ENCODE results near the gene NRP1. TPM values are rescaled to one million over a fixed set of nuclear protein-coding genes. Genes with fewer than 3 reads are reported as not detected.

The NRP1 gene
- total RNA-seq, 1 experiment from 2014 or later = 31.7 TPM

- POLR2A ChIA-PET (ENCODE audit: low non-redundant PET) = no interaction called here
- Histone ChIP-seq H3K27ac (ENCODE audit: low read depth, low read length, poor library complexity, severe bottlenecking) (no peak overlapping the region), H3K4me1 (ENCODE audit: insufficient read depth, low read length, poor library complexity, severe bottlenecking) (peaks cover 14% of the 10 kb centered on the region), H3K36me3 (ENCODE audit: insufficient read depth, low read length, poor library complexity, severe bottlenecking) (no peaks in the 10 kb centered on the region), H3K9me3 (ENCODE audit: low read depth, low read length, poor library complexity, severe bottlenecking) (no peaks in the 10 kb centered on the region), H3K27me3 (replicated peaks; ENCODE audit: insufficient read depth, low read depth, low read length, poor library complexity) (no peaks in the 10 kb centered on the region), H3K4me3 (ENCODE audit: low read depth, low read length, poor library complexity, severe bottlenecking) (no peak overlapping the region)
- BruUV-seq (replicated peaks) = no TSS peak
- CTCF ChIA-PET = no interaction called here
- no peak for DNase-seq (ENCODE audit: low spot score)
- intact Hi-C loops (cut with micrococcal nuclease; ENCODE audit: unreplicated experiment) = no loop called here
- TF ChIP-seq CTCF (conservative IDR thresholded peaks at IDR 0.05; ENCODE audit: low read depth, low read length) (no peak), EZH2 (IDR thresholded peaks at IDR 0.05; ENCODE audit: borderline replicate concordance, low read depth, low read length, poor library complexity, severe bottlenecking) (no peak)
Measured at GRCh38 chr10:33293531-33294170, 40.8 kb downstream of the NRP1 start.

- BruUV-seq (replicated peaks) = no TSS peak
Measured at GRCh38 chr10:33293076-33293475, 41.4 kb downstream of the NRP1 start.

GRCh38 chr10:33291053-33291592, 43.3 kb downstream of the NRP1 start:
- Histone ChIP-seq H3K4me3 (ENCODE audit: low read depth, low read length, poor library complexity, severe bottlenecking) (no peak overlapping the region), H3K27ac (ENCODE audit: low read depth, low read length, poor library complexity, severe bottlenecking) (no peak overlapping the region), H3K36me3 (ENCODE audit: insufficient read depth, low read length, poor library complexity, severe bottlenecking) (no peaks in the 10 kb centered on the region), H3K27me3 (replicated peaks; ENCODE audit: insufficient read depth, low read depth, low read length, poor library complexity) (no peaks in the 10 kb centered on the region), H3K4me1 (ENCODE audit: insufficient read depth, low read length, poor library complexity, severe bottlenecking) (peaks cover 24% of the 10 kb centered on the region), H3K9me3 (ENCODE audit: low read depth, low read length, poor library complexity, severe bottlenecking) (no peaks in the 10 kb centered on the region)
- ChIA-PET CTCF (no interaction called here), POLR2A (ENCODE audit: low non-redundant PET) (no interaction called here)
- TF ChIP-seq EZH2 (IDR thresholded peaks at IDR 0.05; ENCODE audit: borderline replicate concordance, low read depth, low read length, poor library complexity, severe bottlenecking) (no peak), CTCF (conservative IDR thresholded peaks at IDR 0.05; ENCODE audit: low read depth, low read length) (no peak; the same call in 1 of the 2 replicates)
- intact Hi-C loops (cut with micrococcal nuclease; ENCODE audit: unreplicated experiment) = no loop called here
- peak; percentile 50 for DNase-seq (ENCODE audit: low spot score)
- BruUV-seq (replicated peaks) = no TSS peak

More at GRCh38 chr10:33293076-33293475, 41.4 kb downstream of the NRP1 start:
- Histone ChIP-seq H3K36me3 (ENCODE audit: insufficient read depth, low read length, poor library complexity, severe bottlenecking) (no peaks in the 10 kb centered on the region), H3K4me3 (ENCODE audit: low read depth, low read length, poor library complexity, severe bottlenecking) (no peak overlapping the region), H3K27me3 (replicated peaks; ENCODE audit: insufficient read depth, low read depth, low read length, poor library complexity) (no peaks in the 10 kb centered on the region), H3K27ac (ENCODE audit: low read depth, low read length, poor library complexity, severe bottlenecking) (no peak overlapping the region), H3K4me1 (ENCODE audit: insufficient read depth, low read length, poor library complexity, severe bottlenecking) (peaks cover 14% of the 10 kb centered on the region), H3K9me3 (ENCODE audit: low read depth, low read length, poor library complexity, severe bottlenecking) (no peaks in the 10 kb centered on the region)
- TF ChIP-seq EZH2 (IDR thresholded peaks at IDR 0.05; ENCODE audit: borderline replicate concordance, low read depth, low read length, poor library complexity, severe bottlenecking) = no peak
- no peak for TF ChIP-seq CTCF (conservative IDR thresholded peaks at IDR 0.05; ENCODE audit: low read depth, low read length)
- intact Hi-C loops (cut with micrococcal nuclease; ENCODE audit: unreplicated experiment) = no loop called here
- no peak for DNase-seq (ENCODE audit: low spot score)
- ChIA-PET POLR2A (ENCODE audit: low non-redundant PET) (no interaction called here), CTCF (no interaction called here)
